ENCODE results near the gene VIL1.

GRCh38 chr2:218392459-218392858, 26.5 kb upstream of the VIL1 start:
- no peak for TF ChIP-seq CTCF (IDR thresholded peaks at IDR 0.05)
- TF ChIP-seq POLR2A (IDR thresholded peaks at IDR 0.05) = no peak
- TF ChIP-seq EP300 (IDR thresholded peaks at IDR 0.05; ENCODE audit: low read depth) = no peak
- no peak for TF ChIP-seq POLR2AphosphoS5 (IDR thresholded peaks at IDR 0.05)
